ENCODE results near the gene KREMEN1.

KREMEN1 gene

GRCh38 chr22:29113319-29113718, 40.5 kb downstream of the KREMEN1 start:
- peaks cover 8% of the 10 kb centered on the region for H3K9me3 ChIP-seq (ENCODE audit: insufficient read depth, low read length, severe bottlenecking)
- no peaks in the 10 kb centered on the region for H3K79me2 ChIP-seq (ENCODE audit: insufficient read depth, low read length)
- no peak overlapping the region for H3K4me2 ChIP-seq (ENCODE audit: insufficient read depth, low read length)
- H3K36me3 ChIP-seq (ENCODE audit: insufficient read depth, low read length): peaks cover 45% of the 10 kb centered on the region
- no peak overlapping the region for H3K27ac ChIP-seq (ENCODE audit: low read length)
- no peak overlapping the region for H2AFZ ChIP-seq (ENCODE audit: low read depth, low read length)
- no peaks in the 10 kb centered on the region for H3K4me1 ChIP-seq (ENCODE audit: insufficient read depth, low read length)
- 0 out of 2 replicates have a peak, but pooled peaks cover 2% of the 10 kb centered on the region for H4K20me1 ChIP-seq (ENCODE audit: insufficient read depth, low read length)
- no peaks in the 10 kb centered on the region for H3K27me3 ChIP-seq (ENCODE audit: insufficient read depth, low read length, poor library complexity)
- no peak for TF ChIP-seq CTCF (IDR thresholded peaks at IDR 0.05; ENCODE audit: borderline replicate concordance, extremely low read depth, low read length, poor library complexity, severe bottlenecking)
- no peak for ATAC-seq (ENCODE audit: insufficient read depth, low read depth)
- H3K4me3 ChIP-seq (ENCODE audit: low read depth in 1 of 2, low read length in 2 of 2): no peak overlapping the region
- no peak overlapping the region for H3K9ac ChIP-seq (ENCODE audit: low read depth, low read length)
- DNase-seq: no peak

GRCh38 chr22:29114392-29114791, 41.6 kb downstream of the KREMEN1 start:
- no peak overlapping the region for H3K4me3 ChIP-seq (ENCODE audit: low read depth in 1 of 2, low read length in 2 of 2)
- no peaks in the 10 kb centered on the region for H3K79me2 ChIP-seq (ENCODE audit: insufficient read depth, low read length)
- no peaks in the 10 kb centered on the region for H3K4me1 ChIP-seq (ENCODE audit: insufficient read depth, low read length)
- no peak overlapping the region for H3K27ac ChIP-seq (ENCODE audit: low read length)
- peaks cover 8% of the 10 kb centered on the region for H3K9me3 ChIP-seq (ENCODE audit: insufficient read depth, low read length, severe bottlenecking)
- 0 out of 2 replicates have a peak, but pooled peaks cover 2% of the 10 kb centered on the region for H4K20me1 ChIP-seq (ENCODE audit: insufficient read depth, low read length)
- no peak for ATAC-seq (ENCODE audit: insufficient read depth, low read depth)
- H2AFZ ChIP-seq (ENCODE audit: low read depth, low read length): no peak overlapping the region
- no peak for DNase-seq
- no peak overlapping the region for H3K9ac ChIP-seq (ENCODE audit: low read depth, low read length)
- TF ChIP-seq CTCF (IDR thresholded peaks at IDR 0.05; ENCODE audit: borderline replicate concordance, extremely low read depth, low read length, poor library complexity, severe bottlenecking): no peak
- no peak for TF ChIP-seq EZH2 (IDR thresholded peaks at IDR 0.05; ENCODE audit: borderline replicate concordance, low read depth, low read length, severe bottlenecking)
- H3K4me2 ChIP-seq (ENCODE audit: insufficient read depth, low read length): no peak overlapping the region
- no peaks in the 10 kb centered on the region for H3K27me3 ChIP-seq (ENCODE audit: insufficient read depth, low read length, poor library complexity)
- peaks cover 39% of the 10 kb centered on the region for H3K36me3 ChIP-seq (ENCODE audit: insufficient read depth, low read length)

GRCh38 chr22:29115682-29116288, 43.0 kb downstream of the KREMEN1 start:
- DNase-seq (no peak), ATAC-seq (ENCODE audit: insufficient read depth, low read depth) (no peak)
- Histone ChIP-seq H3K27me3 (ENCODE audit: insufficient read depth, low read length, poor library complexity) (no peaks in the 10 kb centered on the region), H3K79me2 (ENCODE audit: insufficient read depth, low read length) (no peaks in the 10 kb centered on the region), H3K36me3 (ENCODE audit: insufficient read depth, low read length) (peaks cover 30% of the 10 kb centered on the region), H3K27ac (ENCODE audit: low read length) (no peak overlapping the region), H3K4me1 (ENCODE audit: insufficient read depth, low read length) (no peaks in the 10 kb centered on the region), H3K9ac (ENCODE audit: low read depth, low read length) (no peak overlapping the region), H3K4me3 (ENCODE audit: low read depth in 1 of 2, low read length in 2 of 2) (no peak overlapping the region), H4K20me1 (ENCODE audit: insufficient read depth, low read length) (0 out of 2 replicates have a peak, but pooled peaks cover 2% of the 10 kb centered on the region), H2AFZ (ENCODE audit: low read depth, low read length) (no peak overlapping the region), H3K4me2 (ENCODE audit: insufficient read depth, low read length) (no peak overlapping the region), H3K9me3 (ENCODE audit: insufficient read depth, low read length, severe bottlenecking) (peaks cover 8% of the 10 kb centered on the region)
- TF ChIP-seq CTCF (IDR thresholded peaks at IDR 0.05; ENCODE audit: borderline replicate concordance, extremely low read depth, low read length, poor library complexity, severe bottlenecking) (no peak), EZH2 (IDR thresholded peaks at IDR 0.05; ENCODE audit: borderline replicate concordance, low read depth, low read length, severe bottlenecking) (no peak)

Data from DND-41 (cell line).